Left kidney (tissue), 2 donors: ENCODE measurements around the gene POLR2J3. TPM values are rescaled to one million over a fixed set of nuclear protein-coding genes. Genes with fewer than 3 reads are reported as not detected.
"Not testable (repeated sequence)": the region's sequence is repeated elsewhere in the genome, so short reads cannot be mapped to it uniquely, and the experiment has no call there.

Source experiments
- DNase-seq: peaks from one replicate; pipeline ENCODE4 v3.0.0-alpha.2; 2013
- polyA plus RNA-seq: library from polyadenylated mRNA; unstranded; fragments of 120-200 nt; gene quantifications from one replicate; pipeline ENCODE4 v1.2.1, GENCODE V29; 2013; ENCODE audit not compliant: insufficient read length

POLR2J3 gene
- polyA plus RNA-seq, 1 donor = 91.1 TPM

DNA sequence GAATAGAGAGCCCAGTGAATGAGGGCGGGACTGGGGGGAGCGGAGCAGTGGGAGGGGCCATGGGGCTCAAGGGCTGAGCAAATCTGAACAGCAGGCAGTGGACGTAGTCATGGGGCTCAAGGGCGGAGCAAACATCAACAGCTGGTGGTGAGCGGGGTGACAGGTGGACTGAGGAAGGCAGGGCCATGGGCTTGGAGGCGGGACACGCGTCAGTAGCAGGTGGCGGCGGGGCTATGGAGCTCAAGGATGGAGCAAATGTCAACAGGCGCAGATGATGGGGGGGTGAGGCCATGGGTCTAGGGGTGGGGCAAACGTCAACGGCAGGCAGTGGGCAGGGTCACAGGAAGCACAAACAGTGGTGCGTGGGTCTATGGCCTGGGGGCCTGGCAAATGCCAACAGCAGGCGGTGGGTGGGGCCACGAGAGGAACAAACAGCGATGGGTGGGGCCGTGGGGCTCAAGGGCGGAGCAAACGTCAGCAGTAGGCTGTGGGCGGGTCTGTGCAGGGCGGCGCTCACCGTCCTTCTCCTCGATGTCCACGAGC is 20.2 kb upstream of the POLR2J3 start:
- not testable (repeated sequence) for DNase-seq

DNA sequence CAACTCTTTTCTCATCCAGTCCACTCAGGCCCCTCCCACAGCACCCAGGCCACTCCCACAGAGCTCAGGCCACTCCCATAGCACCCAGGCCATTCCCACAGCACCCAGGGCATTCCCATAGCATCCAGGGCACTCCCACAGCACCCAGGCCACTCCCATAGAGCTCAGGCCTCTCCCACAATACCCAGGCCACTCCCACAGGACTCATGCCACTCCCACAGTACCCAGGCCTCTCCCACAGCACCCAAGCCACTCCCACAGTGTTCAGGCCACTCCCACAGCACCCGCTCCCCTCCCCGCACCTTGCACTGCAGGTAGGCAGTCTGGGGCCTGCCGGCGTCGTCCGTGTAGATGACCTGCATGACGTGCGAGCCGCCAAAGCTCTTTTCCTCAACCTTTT is 17.5 kb upstream of the POLR2J3 start:
- DNase-seq = not testable (repeated sequence)

DNA sequence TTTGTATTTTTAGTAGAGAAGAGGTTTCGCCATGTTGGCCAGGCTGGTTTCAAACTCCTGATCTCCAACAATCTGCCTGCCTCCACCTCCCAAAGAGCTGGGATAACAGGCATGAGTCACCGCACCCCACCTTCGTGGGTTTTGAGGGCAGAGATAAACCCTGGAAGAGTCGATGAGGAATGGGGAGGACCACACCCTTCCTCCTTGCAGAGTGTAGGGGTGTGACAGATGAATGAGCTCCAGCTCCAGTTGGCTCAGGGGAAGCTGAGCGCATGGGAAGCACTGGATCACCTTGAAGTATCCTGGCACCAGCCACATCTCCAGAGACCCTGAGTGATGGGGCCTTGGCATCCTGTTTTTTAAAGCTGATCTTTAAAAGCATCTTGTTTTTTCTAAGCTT is 11.1 kb upstream of the POLR2J3 start:
- DNase-seq = not testable (repeated sequence)

DNA sequence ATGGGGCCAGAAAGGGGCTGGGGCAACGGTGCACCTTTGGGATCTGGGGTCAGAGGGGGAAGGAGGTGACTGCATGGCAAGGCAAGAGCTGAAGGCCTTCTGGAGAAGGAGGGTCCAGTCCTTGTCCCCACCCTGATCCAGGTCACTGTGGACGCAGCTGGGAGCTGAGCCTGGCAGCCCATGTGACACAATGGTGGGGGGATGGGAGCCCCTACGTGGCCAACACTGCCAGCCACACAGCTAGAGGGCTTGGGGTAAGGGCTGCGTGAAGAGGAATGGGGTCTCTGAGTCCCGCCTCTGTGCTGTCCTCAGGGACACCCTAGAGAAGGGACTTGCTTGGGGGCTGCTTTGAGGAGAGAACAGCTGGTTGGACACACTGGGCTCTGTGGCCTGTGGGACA is 9.3 kb upstream of the POLR2J3 start:
- not testable (repeated sequence) for DNase-seq

DNA sequence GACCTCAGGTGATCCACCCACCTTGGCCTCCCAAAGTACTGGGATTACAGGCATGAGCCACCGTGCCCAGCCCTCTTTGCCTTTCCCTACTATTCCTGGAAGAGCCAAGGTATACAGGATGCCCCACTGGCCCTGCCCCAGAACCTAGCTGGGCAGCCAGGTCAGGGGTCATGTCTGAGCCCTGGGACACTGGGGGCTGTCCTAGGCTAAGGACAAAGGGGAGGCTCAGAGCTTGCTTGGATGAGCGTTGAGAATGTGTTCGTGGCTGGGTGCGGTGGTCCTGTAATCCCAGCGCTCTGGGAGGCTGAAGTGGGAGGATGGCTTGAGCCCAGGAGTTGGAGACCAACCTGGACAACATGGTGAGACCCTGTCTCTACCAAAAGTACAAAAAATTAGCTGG is 6.1 kb upstream of the POLR2J3 start:
- DNase-seq = not testable (repeated sequence)

DNA sequence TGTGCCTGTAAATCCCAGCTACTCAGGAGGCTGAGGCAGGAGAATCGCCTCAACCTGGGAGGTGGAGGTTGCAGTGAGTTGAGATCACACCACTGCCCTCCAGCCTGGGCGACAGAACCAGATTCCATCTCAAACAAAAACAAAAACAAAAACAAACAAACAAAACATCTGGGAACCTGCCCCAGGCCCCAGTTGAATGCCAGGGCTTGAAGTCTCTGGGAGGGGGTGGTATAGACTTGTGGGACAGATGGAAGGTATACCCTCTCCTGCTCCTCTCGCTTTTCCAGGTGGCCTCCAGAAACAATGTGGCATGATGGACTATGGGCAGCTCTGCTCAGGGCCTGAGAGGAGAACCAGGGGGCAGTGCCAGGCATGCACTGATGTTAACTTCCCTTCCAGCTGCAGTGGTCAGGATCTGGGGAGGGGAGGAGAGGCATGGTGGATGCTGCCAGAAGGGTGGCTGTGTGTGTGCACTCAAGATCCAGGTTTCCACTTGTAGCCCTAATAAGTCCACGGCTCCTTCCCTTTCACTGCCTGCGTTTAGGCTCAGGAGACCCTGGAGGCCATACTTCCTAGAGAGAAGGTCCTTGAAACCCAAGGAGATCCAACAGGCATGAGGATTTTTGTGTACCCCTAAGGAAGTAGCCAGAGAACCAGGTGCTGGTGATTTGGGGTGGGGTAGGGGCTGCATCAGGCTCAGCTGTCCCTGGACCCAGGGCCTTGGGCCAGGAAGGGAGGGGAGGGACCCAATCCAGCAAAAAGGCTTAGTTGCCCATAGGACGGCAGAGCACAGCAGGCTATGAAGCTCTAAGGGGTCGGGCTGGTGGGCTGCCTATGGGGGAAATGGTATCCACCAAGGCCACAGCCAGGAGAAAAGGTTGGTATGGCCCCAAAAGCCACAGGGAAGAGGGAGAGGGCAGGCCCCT is 5.2 kb upstream of the POLR2J3 start:
- DNase-seq = not testable (repeated sequence)

DNA sequence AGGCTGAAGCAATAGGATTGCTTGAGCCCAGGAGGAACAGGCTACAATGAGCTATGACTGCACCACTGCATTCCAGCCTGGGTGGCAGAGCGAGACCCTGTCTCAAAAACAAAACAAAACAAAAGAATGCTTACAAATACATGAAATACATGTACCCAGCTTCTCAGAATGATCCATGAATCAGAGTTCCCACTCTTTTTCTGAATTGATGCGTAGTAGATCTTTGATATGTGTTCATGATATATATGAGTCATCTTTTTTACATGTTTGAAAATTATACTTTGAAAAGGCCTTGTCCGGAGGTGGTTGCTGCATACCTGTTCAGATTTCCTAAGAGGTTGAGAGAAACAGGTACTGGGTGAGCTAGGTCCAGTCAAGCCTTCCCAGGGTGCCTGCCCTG is 4.0 kb upstream of the POLR2J3 start:
- not testable (repeated sequence) for DNase-seq

DNA sequence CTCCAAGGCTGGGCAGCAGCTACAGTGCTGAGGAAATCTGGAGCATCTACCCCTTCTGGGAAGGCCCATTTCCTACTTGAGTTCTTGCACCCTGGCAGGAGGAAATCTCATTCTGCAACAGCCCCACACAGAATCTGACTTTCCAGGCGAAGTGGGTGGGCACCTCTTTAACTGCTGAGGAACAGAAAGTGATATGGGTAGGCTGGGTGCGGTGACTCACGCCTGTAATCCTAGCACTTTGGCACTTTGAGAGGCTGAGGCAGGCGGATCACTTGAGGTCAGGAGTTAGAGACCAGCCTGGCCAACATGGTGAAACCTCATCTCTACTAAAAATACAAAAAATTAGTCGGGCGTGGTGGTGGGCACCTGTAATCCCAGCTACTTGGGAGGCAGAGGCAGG is 2.2 kb upstream of the POLR2J3 start:
- DNase-seq = not testable (repeated sequence)

DNA sequence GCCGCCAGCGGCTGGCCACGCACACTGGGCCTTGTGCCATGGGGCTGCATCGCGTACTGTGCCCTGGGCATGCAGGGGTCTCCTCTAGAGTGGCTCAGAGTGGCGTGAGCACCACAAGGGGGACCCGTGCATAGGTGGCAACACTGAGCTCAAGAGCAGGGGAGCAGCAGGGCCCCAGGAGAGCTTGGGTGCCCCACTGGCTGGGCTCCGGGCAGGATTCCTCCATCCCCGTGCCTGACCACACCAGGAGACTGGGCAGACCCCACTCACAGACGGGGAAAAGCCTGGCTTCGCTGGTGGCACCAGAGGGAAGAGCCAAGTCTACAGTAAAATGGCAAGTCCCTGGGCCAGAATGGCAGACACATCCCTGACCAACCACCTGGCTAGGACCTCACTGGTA is 3.8 kb downstream of the POLR2J3 start:
- DNase-seq = not testable (repeated sequence)

DNA sequence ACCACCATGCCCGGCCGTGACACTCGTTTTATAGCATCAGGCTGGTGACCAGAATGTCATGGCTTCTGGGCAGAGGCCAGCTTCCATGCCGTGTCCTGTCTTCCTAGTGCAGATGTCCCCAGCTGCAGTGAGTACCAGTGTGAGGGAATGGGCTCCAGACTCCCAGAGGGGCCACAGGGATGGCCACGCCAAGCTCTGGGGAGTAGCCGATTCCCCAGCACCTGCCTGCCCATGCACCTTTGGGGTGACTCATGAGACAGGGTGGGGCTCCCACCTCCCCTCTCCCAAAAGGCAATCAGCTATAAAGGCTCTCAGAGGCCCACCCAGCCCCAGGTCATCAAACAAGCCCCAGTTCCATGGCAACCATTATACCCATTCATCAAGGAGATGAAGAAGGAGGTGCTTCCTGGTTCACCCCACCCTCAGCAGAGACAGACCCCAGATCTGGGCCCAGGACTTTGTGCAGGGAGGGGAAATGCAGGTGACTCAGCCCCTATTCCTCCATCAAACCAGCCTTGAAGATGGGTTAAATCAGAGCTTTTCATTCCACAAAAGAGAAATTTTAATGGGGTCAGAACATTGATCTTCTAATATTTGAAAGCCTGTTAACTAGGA is 21.5 kb downstream of the POLR2J3 start, which contains the start of gene SPDYE2:
Gene SPDYE2 (plus strand): TSS at position 419 of the 615 bp plus-strand sequence. CDS start 2,030 bp downstream, outside the sequence.
- not testable (repeated sequence) for DNase-seq

DNA sequence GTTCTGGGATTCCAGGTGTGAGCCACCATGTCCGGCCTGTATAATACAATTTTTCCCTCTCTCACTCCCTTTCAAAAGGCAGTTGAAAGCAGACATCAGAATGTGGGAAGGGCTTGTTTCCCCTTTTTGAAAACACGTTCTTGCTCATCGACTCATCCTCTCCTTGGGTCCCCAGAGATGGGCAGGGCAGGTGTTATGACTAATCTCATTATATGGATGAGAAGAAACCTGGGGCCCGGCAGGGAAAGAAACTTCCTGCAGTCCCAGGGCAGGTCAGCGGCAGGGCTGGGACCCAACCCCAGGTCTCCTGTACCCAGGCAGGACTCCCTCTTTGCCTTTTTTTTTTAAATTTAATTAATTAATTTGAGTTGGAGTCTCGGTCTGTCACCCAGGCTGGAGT is 26.0 kb downstream of the POLR2J3 start:
- DNase-seq = not testable (repeated sequence)

DNA sequence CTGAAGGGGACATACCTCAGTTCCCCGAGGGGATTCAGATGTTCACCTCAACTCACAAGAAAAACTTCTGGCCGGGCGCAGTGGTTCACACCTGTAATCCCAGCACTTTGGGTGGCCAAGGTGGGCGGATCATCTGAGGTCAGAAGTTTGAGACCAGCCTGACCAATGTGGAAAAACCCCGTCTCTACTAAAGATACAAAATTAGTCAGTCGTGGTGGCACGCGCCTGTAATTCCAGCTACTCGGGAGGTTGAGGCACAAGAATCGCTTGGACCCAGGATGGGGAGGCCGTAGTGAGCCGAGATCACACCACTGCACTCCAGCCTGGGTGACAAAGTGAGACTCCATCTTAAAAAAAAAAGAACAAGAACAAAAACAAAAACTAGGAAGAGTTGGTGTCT is 27.1 kb downstream of the POLR2J3 start:
- DNase-seq = not testable (repeated sequence)

DNA sequence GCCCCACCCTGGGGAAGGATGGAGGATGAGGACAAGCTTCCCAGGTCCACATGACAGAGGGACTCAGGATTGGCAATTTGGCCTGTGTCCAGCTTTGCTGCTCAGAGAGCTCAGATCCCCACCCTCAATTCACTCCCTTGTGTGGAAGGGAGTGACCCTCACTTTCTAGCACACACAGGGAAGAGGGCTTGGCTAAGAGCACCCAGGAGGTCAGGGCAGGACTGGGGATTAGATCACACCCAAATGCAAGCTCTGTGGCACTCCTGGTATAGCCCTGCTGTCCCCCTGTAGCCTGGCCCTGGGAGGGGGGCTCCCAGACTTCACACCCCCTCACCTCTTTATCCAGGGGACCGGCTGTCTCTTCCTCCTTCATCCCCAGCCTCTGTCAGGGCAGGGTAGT is 28.0 kb downstream of the POLR2J3 start:
- DNase-seq = not testable (repeated sequence)

DNA sequence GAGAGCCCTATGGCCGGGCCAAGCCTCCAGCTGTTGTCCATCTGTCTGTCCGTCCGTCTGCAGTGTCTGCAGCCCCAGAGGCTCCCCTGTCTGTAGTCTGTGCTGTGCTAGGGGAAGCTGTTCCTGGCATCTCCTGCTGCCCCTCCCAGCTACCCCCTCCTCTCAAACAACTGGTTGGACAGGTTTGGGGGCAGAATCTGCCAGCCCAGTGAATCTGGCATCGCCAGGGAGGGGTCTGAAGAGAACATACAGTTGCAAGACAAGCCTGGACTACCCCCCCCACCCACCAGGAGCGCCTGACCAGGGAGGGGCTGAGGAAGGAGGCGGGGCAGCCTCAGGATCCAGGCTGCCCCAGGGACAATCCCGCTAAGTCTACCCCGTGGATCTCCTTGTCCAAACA is 28.8 kb downstream of the POLR2J3 start, which contains the start of gene UPK3BL2:
Gene UPK3BL2 (minus strand): TSS at position 101 of the 400 bp plus-strand sequence. CDS start 60 bp downstream, at position 41.
- not testable (repeated sequence) for DNase-seq

DNA sequence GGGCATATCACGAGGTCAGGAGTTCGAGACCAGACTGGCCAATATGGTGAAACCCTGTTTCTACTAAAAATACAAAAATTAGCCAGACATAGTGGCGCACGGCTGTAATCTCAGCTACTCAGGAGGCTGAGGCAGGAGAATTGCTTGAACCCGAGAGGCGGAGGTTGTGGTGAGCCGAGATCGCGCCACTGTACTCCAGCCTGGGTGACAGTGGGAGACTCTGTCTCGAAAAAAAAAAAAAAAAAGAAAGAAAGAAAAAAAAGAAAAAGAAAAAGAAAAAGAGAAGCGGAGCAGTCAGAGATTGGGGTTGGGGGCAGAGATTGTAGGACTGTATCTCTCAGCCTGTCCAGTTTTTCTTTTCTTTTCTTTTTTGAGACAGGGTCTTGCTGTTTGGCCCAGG is 29.6 kb downstream of the POLR2J3 start:
- DNase-seq = not testable (repeated sequence)

DNA sequence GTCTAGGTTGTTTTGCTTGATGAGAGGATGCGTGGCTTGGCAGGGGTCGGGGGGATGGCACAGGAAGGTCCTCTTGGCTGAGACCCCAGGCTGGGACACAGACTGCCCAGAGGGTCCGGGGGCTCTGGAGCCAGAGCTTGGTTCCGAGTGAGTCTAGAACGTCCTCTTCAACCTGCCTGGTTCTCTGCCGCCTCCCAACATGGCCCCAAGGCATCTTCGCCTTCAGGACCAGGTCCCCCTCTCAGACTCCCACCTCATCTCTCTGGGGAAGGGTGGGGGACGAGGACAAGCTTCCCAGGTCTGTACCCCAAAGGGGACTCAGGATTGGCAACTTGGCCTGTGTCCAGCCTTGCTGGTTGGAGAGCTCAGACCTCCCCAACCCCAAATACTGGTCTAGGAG is 30.3 kb downstream of the POLR2J3 start:
- not testable (repeated sequence) for DNase-seq

DNA sequence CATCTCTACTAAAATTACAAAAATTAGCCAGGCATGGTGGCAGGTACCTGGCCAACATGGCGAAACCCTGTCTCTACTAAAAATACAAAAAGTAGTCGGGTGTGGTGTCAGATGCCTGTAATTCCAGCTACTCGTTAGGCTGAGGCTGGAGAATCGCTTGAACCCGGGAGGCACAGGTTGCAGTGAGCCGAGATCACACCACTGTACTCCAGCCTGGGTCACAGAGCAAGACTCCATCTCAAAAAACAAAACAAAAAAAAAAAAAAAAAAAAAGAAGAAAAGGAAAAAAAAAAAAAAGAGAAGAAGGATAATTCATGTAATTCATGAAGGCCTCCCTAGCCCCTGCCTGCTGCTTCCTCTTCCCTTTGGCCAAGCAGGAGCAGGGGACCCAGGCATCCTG is 31.8 kb downstream of the POLR2J3 start:
- DNase-seq = not testable (repeated sequence)

DNA sequence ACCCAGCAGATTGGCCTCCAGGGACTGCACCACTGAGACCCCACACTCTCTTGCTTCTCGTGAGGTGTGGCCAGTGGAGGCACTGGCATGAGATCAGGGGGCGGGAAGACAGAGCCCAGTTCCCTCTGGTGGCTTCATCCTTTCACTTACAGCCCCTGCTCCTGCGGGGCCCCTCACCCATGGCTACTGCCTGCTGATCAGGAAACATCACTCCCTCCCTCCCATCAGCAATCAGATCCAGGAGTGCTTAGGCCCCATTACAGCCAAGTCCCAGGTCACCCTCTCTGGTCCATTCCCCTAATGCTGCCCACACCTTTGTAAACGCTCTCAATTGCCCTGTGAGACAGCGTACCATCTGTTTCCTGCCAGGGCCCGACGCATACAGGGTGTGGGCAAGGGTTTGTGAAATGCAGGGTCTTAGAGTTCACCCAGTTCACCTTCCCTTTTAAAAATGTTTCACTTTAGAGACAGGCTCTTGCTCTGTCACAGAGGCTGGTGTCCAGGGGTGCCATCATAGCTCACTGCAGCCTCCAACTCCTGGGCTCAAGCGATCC is 37.2 kb downstream of the POLR2J3 start:
- not testable (repeated sequence) for DNase-seq

DNA sequence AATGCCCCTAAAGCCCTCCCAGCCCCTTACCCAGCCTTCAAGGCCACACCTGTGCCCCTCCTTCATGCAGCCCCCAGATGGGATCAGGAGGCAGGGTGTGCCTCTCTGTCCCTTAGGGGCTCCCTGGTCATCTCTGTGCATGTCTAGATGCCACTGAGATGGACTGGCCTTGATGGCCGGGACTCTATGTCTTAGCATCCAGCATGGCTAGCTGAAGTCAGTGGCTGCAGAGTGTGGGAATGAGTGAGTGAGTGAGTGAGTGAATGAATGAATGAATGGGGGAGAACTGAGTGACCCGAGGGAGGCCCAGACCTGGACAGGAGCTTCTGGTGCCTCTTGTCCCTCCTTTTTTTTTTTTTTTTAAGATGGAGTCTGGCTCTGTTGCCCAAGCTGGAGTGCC is 40.3 kb downstream of the POLR2J3 start:
- DNase-seq = not testable (repeated sequence)

DNA sequence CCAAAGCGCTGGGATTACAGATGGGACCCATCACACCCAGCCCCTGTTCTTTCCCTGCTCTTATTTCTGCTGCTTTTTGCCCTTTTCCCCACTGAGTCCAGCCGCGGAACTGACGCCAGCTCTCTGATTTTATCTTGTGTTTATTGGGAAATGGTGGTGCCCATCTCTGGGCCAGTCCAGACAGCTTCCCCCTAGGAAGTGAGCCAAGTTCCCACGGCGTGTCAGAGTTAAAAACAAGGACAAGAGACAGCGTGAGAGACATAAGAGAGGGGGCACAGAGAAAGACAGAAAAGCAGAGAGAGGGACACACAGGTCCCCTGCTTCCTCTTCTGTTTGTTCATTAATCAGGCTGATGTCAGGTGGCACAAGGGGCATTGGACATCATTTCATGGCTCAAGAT is 40.8 kb downstream of the POLR2J3 start:
- DNase-seq = not testable (repeated sequence)

DNA sequence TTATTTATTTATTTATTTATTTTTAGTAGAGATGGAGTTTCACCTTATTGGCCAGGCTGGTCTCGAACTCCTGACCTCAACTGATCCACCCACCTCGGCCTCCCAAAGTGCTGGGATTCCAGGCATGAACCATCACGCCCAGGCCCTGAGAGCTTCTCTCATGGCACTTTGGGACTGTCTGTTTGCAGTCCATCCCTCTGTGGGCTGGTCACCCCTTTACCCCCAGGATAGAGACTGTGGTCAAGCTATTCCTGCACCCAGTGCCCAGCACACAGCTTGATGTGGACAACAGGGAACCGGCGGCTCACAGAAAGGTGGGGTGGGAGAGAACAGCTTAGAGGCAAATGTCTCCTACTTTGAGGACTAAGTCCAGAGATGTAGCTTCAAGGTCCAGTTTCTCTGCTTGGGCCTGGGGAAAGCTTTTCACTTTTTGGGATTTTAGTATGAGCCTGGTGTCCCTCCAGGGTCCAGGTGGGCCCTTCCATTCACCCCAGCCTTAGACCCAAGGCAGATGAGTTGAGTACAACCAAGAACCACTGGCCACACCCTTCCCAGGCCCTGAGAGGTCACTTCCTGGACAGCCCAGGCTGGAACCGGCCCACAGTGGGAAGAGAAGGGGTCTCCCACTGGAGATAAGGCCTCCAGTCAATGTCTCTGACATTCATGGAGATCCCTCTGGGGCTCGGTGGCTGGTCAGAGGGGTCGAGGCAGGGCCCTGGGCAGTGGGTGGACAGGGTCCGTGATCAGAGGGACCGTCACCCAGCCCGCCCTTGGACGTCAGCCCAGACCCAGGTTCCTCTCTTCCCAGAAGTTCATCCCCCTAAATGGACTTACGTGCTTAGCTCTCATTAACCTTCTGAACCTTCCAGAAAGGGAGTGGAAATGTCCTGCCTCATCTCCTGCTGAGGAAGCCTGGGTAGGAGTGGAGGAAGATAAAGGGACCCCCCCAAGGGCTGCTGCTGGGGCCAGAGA is 44.3 kb downstream of the POLR2J3 start:
- not testable (repeated sequence) for DNase-seq
